GM18505 (cell line): Measurements from ENCODE around the gene ZNF785.
A peak's percentile ranks its signal among the peaks of the same experiment; 100 is the strongest.

Experiments
- ATAC-seq: cut with Tn5 transposase; IDR thresholded peaks from one replicate; pipeline ENCODE4 v1.9.1; 2021; ENCODE audit not compliant: unreplicated experiment
- POLR2A ChIP-seq: IDR thresholded peaks from 4 replicates; pipeline ENCODE4 v1.6.1; 2011; ENCODE audit warnings: borderline replicate concordance; ENCODE audit not compliant: insufficient read depth, insufficient read length; ENCODE audit errors: extremely low read depth

Gene ZNF785

DNA sequence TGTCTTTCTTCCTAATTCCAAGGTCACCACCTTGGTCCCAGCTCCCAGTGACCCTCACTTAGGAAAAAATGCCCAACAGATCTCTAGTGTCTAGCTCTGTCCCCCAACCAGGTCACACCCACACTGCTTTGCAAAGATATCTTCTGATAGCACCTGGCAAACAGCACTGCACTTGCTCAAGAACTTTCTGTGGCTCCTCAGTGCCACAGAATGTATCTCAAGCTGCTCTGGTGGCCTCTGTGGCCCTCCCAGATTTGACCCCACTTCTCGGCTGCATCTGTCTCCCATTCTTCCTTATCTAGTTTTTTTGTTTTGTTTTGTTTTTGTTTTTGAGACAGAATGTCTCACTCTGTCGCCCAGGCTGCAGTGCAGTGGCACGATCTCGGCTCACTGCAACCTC is 19.0 kb downstream of the ZNF785 start:
- no peak for ATAC-seq
- TF ChIP-seq POLR2A: no peak

DNA sequence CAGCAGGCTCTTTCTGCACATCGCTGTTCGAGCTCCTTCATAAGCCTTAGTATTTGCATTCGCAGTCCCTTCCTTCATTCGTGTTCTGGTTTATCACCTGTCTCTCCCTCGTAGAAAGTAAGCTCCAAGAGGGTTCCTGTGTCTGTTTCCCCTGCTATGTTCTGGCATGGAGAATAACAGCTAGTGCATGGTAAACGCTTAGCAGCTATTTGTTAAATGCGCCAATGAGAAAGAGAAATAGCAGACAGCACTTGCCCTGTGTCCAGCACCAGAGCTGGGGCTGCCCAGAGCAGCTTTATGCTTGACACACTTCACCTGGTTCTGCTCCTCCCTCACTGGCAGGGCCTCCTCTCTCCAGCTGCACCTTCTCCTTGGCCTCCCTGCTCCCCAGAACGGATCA is 19.5 kb downstream of the ZNF785 start:
- TF ChIP-seq POLR2A: no peak
- no peak for ATAC-seq

DNA sequence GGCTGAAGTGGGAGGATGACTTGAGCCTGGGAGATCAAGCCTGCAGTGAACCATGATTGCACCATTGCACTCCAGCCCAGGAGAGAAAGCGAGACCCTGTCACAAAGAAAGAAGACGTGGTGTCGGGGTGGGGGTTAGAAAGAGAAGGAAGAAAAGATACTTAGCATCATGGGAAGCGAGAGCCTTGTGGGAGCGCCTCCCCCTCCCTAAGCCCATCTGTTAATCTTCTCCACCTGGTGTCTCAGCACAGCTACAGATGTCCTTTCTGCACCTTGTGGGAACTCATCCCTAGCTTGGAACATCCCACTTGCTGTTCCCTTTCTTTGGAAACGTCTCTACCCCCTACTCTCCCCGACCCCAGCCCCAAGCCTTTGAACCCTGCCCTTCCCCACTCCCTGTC is 20.0 kb downstream of the ZNF785 start:
- ATAC-seq: no peak
- no peak for TF ChIP-seq POLR2A

DNA sequence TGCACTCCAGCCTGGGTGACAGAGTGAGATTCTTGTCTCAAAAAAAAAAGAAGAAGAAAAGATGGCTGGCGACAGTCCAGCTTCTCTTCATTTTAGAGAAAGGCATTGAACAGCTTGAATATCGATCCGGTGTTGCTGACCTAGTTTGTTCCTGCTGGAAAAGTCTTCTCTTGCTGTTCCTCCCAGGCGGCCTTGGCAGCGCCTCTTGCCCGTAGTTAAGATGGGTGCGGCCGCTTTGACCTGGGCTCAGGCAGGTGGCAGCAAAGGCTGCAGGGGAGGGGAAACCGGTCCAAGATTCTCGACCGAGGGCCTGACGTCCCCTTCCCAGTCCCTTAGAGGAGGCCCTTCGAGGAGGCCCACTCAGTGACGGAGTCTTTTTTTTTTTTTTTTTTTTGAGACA is 23.5 kb downstream of the ZNF785 start:
- no peak for TF ChIP-seq POLR2A
- no peak for ATAC-seq

DNA sequence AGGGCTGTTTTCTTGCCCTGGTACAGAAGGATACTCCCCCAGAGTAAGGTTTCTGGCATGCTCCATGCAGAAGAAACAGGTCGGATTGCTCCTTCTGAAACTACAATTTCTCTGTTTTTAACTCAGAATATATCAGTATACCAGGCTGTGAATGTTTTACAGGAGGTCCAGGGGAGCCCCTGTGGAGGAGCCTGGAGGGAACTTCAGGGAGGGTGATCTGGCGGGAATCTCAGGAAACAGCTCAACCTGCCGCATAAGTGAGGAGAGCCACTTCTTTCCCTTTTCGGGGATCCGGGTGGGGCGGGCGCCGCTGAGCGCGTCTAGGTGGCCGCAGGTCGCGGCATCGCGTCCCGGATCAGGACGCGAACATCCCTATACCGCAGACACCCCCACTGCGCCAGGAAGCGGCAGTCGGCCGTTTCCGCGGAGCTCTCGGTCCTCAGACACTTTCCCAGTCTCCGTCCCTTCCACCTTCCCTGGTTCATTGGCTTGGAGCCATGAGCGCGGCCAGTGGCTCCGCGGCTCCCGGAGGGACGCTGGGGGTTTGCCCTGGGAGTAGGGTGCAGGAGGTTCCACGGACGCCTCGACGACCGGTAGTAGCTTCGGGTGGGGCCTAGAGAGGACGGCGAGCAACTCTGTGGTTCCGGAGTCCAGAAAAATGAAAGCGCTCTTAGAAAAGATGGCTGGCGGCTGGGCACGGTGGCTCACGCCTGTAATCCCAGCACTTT is 24.2 kb downstream of the ZNF785 start:
- ATAC-seq: no peak
- no peak for TF ChIP-seq POLR2A

GRCh38 chr16:30559690-30560089 is 25.8 kb downstream of the ZNF785 start:
- no peak for ATAC-seq
- no peak for TF ChIP-seq POLR2A

GRCh38 chr16:30558789-30559377 is 26.6 kb downstream of the ZNF785 start:
- no peak for TF ChIP-seq POLR2A
- ATAC-seq: no peak

DNA sequence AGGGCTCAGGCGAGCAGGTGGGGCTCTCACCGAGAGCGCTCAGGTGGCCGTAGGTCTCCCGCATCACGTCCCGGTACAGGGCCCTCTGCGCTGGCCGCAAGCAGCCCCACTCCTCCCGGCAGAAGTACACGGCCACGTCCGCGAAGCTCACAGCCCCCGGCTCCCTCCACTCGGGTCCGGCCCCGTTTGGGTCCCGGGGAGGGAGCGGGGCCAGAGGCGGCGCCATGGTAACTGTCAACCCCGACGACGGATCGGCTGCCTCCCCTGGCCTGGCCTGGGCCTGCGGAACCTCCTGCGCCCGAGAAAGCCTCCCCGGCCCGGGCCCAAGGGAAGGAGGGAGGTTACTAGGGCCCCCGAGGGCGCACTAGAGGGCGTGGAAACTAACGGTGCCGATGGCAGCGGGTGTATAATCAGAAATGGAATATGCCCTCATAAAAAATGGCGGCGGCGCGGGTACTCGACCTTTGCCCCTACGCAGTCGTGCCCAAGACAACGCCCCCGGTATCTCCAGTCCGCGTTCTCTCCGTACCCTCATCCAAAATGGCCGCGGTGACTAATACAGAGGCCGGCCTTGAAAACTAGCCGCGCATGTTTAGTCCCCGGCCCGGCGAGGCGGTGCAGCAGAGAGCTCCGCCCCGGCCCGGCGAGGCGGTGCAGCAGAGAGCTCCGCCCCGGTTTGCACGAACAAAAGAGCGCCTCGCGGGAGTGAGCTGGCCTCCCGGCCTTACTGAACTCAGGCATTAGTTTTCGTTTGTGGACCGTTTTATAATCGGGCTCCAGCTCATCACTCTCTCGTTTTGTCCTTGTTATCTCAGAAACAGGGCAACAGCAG is 27.3 kb downstream of the ZNF785 start, which contains the start of gene ZNF764:
ZNF764 (minus strand) TSS at position 418 of the 832 bp plus-strand sequence; CDS start at position 226, 192 bp downstream.
- peak; percentile 80 for TF ChIP-seq POLR2A
- ATAC-seq: peak; percentile 89

DNA sequence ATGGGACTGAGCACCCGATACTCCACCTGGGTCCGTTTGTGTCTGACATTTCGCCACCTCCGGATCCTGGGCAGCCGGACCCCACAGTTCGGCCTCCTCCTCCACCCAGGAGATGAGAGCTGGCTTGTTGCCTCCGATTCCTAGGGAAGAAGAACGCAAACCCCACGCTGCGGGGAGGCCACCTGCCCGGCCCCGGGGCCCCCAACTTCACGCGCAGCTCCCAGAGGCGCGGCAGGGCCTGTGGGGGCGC is 27.9 kb downstream of the ZNF785 start:
- peak; percentile 2 for ATAC-seq
- TF ChIP-seq POLR2A: no peak

DNA sequence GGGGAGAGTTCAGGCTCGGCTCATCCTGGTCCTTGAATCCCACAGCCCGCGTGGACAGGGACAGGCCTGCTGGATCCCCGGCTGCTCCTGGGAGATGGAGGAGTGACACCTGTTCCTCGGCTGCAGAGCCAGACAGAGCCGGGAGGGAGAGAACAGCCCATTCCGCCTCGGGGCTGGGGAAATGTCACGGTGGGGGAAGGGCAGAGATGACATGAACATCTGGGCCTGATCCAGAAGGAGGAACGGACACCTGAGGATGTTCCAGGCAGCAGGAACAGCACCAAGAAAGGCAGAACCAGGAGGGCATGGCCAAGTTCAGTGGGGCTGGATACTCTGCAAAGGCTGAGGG is 29.4 kb downstream of the ZNF785 start:
- TF ChIP-seq POLR2A: no peak
- ATAC-seq: no peak

DNA sequence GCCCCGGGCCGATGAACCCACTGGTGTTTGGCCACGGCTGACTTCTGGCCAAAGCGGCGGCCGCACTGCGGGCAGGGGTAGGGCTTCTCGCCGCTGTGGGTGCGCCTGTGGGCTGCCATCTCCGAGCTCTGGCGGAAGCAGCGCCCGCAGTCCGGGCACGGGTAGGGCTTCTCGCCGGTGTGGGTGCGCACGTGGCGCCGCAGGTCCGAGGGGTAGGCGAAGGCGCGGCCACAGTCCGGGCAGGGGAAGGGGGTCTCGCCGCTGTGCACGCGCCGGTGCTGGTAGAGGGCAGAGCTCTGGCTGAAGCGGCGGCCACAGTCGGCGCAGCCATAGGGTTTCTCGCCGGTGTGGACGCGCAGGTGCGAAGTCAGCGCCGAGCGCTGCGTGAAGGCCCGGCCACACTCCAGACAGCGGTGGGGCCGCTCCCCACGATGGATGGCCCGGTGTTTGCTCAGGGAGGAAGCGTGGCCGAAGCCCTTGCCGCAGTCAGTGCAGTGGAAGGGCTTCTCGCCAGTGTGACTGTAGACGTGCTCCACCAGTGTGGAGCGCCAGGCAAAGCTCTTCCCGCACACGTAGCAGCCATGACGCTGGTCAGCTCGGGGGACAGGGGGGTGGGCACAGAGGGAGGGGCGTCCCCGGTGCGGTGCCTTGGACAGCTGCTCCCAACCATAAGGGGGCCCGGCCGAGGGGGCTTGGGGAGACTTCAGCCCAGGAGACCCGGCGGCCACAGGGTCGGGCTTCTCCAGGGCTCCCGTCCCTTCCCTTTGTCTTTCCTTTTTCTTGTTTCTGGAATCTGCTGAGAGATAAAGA is 30.0 kb downstream of the ZNF785 start:
- no peak for ATAC-seq
- no peak for TF ChIP-seq POLR2A

GRCh38 chr16:30554557-30555314 is 30.8 kb downstream of the ZNF785 start:
- no peak for TF ChIP-seq POLR2A
- ATAC-seq: no peak

DNA sequence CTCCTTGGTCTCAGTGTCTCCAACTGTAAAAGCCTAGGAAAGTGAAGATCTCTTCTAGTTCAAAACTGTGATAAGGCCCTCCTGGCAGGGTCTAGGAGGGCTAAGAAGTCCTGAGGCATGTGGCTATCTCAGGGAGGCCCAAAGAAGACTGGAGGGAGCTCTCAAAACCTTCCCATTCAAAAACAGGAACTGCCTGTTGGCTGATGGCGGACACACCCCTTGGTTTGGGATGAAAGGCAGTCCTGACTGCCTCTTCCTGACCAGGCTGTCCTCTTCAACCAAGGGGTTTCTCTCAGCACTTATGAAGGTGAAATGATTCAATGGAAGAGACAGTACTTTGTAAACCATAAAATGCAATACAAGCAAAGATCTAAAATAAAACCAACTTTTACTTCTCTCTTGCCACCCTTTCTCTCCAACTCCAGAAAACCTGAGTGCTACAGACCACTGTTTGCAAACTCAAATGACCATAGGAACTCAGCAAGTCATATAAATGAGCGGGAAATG is 32.1 kb downstream of the ZNF785 start:
- ATAC-seq: no peak
- no peak for TF ChIP-seq POLR2A

DNA sequence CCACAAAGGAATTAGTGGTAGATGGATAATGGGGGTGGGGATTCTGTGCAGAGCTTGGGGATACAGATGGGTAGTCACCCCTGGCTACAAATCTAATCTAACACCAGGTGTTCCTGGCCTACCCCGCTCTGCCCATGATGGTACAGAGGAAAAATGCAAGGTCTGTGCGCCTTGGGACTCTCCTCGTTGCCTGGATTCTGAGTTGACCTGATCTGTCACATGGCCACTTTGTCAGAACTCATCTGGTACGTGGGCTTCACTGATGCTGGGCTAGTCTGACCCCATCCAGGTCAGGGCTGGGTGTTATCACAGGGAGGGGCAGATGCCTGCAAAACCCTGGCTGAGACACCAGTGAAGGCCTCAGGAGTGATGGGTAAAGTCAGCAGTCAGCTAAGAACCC is 32.5 kb downstream of the ZNF785 start:
- ATAC-seq: no peak
- no peak for TF ChIP-seq POLR2A
